Activated T-cell treated with anti-CD3 and anti-CD28 coated beads for 4 hours (primary cell): Measurements from ENCODE around the gene SLC2A1.

Source experiments
- DNase-seq: peaks from one replicate; pipeline ENCODE4 v3.0.0-alpha.2; 2020

SLC2A1 gene

GRCh38 chr1:42958488-42959319 is at the start of gene SLC2A1:
TSS of gene SLC2A1 (minus strand) at chr1:42958868. CDS start at chr1:42958651, 217 bp downstream.
- DNase-seq: peak; percentile 87

- DNase-seq: no peak
These were observed 48.9 kb upstream of the SLC2A1 start for GRCh38 chr1:43007377-43008114.

GRCh38 chr1:43005460-43006361 is 47.0 kb upstream of the SLC2A1 start:
- DNase-seq: no peak

GRCh38 chr1:43004587-43005459 is 46.2 kb upstream of the SLC2A1 start:
- no peak for DNase-seq

- no peak for DNase-seq
These were observed 44.1 kb upstream of the SLC2A1 start for GRCh38 chr1:43002766-43003165.

GRCh38 chr1:43002116-43002515 is 43.4 kb upstream of the SLC2A1 start:
- no peak for DNase-seq

GRCh38 chr1:43001434-43001833 is 42.8 kb upstream of the SLC2A1 start:
- no peak for DNase-seq

GRCh38 chr1:43000271-43000670 is 41.6 kb upstream of the SLC2A1 start:
- no peak for DNase-seq

GRCh38 chr1:42999308-42999707 is 40.6 kb upstream of the SLC2A1 start:
- no peak for DNase-seq

GRCh38 chr1:42998386-42998785 is 39.7 kb upstream of the SLC2A1 start:
- DNase-seq: no peak

- no peak for DNase-seq
These were observed 37.8 kb upstream of the SLC2A1 start for GRCh38 chr1:42996384-42996970.

- DNase-seq: no peak
These were observed 35.0 kb upstream of the SLC2A1 start for GRCh38 chr1:42993502-42994136.

GRCh38 chr1:42992054-42992571 is 33.4 kb upstream of the SLC2A1 start:
- DNase-seq: no peak

GRCh38 chr1:42990757-42991346 is 32.2 kb upstream of the SLC2A1 start:
- no peak for DNase-seq

- DNase-seq: no peak
These were observed 25.0 kb upstream of the SLC2A1 start for GRCh38 chr1:42983693-42984092.

- DNase-seq: no peak
These were observed 24.6 kb upstream of the SLC2A1 start for GRCh38 chr1:42983253-42983652.

- no peak for DNase-seq
These were observed 24.0 kb upstream of the SLC2A1 start for GRCh38 chr1:42982641-42983040.

- no peak for DNase-seq
These were observed 23.2 kb upstream of the SLC2A1 start for GRCh38 chr1:42981871-42982270.

- DNase-seq: no peak
These were observed 22.7 kb upstream of the SLC2A1 start for GRCh38 chr1:42981255-42981805.
